Suppressor macrophage treated with lipopolysaccharide for 4 hours (primary cell): ENCODE results near the gene UBAP2.

Experiments
- DNase-seq: peaks from one replicate; pipeline ENCODE4 v3.0.0-alpha.2; 2020

Gene UBAP2

GRCh38 chr9:34048727-34049629 is at the start of gene UBAP2:
UBAP2 (minus strand) TSS chr9:34048887; CDS start chr9:34017148, 31,739 bp downstream.
- peak; percentile 97 for DNase-seq

- DNase-seq: no peak
Observed at GRCh38 chr9:34098307-34098706, 49.6 kb upstream of the UBAP2 start.

GRCh38 chr9:34097865-34098264 is 49.2 kb upstream of the UBAP2 start:
- DNase-seq: no peak

- DNase-seq: no peak
Observed at GRCh38 chr9:34096751-34097150, 48.1 kb upstream of the UBAP2 start.

GRCh38 chr9:34093578-34093977 is 44.9 kb upstream of the UBAP2 start:
- DNase-seq: no peak

GRCh38 chr9:34089311-34089710 is 40.6 kb upstream of the UBAP2 start:
- no peak for DNase-seq

GRCh38 chr9:34087370-34087769 is 38.7 kb upstream of the UBAP2 start:
- DNase-seq: no peak

GRCh38 chr9:34086864-34087263 is 38.2 kb upstream of the UBAP2 start:
- DNase-seq: peak; percentile 74

GRCh38 chr9:34085581-34086500 is 37.2 kb upstream of the UBAP2 start:
- no peak for DNase-seq

- no peak for DNase-seq
Observed at GRCh38 chr9:34084562-34084961, 35.9 kb upstream of the UBAP2 start.

- peak; percentile 17 for DNase-seq
Observed at GRCh38 chr9:34079181-34079580, 30.5 kb upstream of the UBAP2 start.

GRCh38 chr9:34072868-34073590 is 24.3 kb upstream of the UBAP2 start:
- no peak for DNase-seq

- no peak for DNase-seq
Observed at GRCh38 chr9:34072410-34072809, 23.7 kb upstream of the UBAP2 start.

- no peak for DNase-seq
Observed at GRCh38 chr9:34070606-34071324, 22.1 kb upstream of the UBAP2 start.

GRCh38 chr9:34069831-34070230 is 21.1 kb upstream of the UBAP2 start:
- no peak for DNase-seq

- DNase-seq: no peak
Observed at GRCh38 chr9:34065541-34065940, 16.9 kb upstream of the UBAP2 start.

- DNase-seq: no peak
Observed at GRCh38 chr9:34059954-34060353, 11.3 kb upstream of the UBAP2 start.

GRCh38 chr9:34059281-34059680 is 10.6 kb upstream of the UBAP2 start:
- DNase-seq: no peak

- DNase-seq: no peak
Observed at GRCh38 chr9:34049630-34050384, 1.1 kb upstream of the UBAP2 start.

- peak; percentile 50 for DNase-seq
Observed at GRCh38 chr9:34047864-34048726, 592 bp downstream of the UBAP2 start.
